Right hindlimb (tissue), 1 donor: ENCODE data around the gene MID1IP1.

Experiments
- DNase-seq: peaks from one replicate; pipeline ENCODE4 v3.0.0-alpha.2; 2018

The MID1IP1 gene, protein sequence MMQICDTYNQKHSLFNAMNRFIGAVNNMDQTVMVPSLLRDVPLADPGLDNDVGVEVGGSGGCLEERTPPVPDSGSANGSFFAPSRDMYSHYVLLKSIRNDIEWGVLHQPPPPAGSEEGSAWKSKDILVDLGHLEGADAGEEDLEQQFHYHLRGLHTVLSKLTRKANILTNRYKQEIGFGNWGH

DNA sequence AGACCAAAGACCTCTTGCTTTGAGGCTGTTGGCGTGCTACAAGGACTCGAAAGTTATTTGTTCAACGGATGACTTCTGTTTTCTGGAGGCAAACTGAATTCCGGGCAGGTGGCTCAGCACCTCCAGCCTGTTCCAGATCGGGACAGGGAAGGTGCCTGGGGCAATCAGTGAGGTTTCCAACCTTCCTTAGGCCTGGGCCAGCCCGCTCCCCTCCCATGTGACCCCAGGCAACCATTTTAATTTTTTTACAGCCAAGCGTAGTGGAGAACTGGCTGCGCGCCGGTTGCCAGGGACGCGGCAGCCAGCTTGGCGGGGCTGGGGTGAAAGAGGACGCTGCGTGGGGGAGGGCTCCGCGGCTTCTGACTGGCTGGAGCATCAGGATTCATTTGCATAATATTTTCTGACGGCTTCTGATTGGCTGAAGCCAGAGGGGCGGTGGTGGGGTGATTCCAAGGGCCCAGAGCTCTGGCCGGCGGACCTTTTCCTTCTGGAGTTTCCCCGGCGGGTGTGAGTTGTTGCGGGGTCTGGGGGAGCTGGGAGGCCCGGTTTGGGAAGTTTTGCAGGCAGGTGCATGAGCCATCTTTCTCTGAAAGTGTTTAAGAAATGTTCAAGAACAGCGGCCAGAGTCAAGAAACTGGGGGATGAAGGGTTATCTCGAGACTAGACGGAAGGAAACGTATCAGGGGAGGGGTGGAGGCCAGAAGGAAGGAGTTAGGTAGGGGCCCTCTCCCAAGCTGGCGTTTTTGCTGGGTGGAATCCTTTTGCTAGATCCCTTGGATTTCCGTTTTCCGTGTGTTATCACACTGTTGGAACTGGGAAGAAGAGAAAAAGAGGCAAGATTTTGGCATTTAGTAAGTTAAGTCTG lies at the start of gene MID1IP1:
Gene MID1IP1, plus strand, starts transcription at position 479 of the 865 bp plus-strand sequence. CDS start 3,488 bp downstream, outside the sequence.
- peak; percentile 94 for DNase-seq

DNA sequence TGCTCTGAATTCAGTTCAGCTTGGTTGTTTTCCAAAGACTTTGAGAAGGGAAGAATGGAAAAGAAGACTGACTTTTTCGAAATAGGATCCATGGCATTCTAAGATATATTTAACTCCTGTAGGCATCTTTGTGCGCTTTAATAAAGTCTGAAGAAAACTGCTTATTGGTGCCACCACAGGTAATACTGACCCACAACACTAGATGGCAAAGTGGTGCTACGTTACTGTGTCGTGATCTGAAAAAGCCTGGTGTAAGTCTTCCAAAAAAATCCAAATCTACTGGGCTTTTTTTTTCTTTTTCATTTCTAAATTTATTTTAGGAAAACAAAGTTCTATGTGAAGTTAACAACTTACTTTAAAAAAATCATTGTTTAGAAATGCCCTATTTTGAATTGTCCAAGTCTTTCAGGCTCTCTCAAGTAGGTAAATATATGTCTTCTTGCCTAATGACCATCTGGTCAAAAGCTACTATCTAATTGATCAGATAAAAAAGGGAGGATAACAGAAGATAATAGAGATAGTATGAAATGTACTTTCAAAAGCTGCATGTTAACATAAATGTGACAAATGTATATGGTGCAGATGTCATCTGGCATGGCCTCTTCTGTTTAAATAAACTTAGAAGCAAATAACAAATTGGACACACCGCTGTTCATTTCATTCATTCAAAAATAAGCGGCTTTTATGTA lies 47.0 kb upstream of the MID1IP1 start:
- DNase-seq, result peak; percentile 55

DNA sequence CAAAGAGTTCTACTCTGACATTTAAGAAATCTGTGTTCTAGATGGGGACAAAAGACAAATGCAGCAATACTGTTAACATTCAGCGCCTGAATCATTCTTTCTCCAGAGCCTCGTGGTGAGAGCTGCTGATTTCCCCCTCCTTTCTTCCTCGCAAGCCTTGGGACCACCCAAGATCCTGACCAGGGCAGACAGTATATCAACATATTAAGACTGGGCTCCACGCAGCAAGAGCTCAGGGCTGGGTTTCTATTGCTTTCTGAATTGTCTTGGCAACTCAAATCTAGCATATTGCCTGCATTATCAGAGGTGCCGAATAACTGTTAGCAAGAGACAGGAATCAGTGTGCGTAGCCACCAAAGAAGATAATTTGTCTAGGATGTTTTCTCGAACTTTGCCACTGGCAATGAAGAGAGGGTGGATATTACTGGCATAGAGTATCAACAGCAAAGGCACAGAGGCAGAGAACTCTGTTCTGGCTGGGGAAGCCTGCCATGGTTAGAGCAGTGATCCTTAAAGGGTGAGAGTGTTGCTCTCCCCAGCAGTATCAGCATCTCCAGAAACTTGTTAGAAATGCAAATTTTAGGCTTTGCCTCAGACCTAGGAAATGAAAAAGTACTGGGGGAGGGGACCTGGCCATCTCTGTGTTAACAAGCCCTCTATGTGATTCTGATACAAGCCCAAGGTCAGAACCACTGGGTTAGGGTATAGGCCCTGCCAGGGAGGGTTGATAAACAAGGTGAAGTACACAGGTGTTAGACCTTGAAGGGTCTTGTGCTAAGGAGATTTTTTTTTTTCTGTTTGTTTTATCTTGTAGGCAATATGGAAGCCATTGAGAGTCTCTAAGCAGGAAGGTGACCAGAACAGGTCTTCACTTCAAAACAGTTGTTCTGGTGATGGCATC lies 46.2 kb upstream of the MID1IP1 start:
- DNase-seq, result no peak

DNA sequence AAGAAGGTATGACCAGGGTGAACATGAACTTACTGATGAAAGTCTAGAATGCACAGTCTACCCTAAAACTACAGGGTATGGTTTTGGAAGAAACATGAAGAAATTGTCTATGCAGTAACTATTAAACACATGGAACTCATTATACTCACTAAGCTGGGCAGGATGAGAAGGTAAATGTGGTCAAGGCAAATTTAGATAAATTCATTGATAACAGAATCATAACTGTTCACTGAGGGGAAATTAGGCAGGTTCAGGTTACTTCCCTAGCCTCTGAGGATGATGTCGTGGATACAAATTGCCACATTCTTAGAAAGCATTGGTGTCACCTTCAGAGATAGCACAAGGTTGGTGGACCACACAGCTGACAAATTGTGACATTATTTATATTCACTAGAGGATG lies 40.4 kb upstream of the MID1IP1 start:
- no peak for DNase-seq

DNA sequence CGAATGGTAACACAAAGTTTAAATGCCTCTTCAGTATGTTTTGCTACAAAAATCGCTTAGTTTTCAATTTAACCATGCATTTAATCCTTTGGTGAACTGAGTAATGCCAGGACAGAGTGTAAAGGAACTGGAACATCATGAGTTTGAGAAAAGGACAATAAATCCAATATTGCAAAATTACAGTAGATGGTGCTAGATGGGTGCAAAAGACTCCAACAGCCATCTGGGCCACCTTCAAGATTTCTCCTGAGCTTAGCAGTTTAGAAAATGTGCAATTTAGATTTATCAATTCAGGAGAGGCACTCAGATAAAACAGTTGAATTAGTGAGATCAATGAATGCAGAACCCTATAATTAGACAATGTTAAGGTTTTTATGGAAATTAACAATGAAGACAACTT lies 33.2 kb upstream of the MID1IP1 start:
- DNase-seq, result no peak

DNA sequence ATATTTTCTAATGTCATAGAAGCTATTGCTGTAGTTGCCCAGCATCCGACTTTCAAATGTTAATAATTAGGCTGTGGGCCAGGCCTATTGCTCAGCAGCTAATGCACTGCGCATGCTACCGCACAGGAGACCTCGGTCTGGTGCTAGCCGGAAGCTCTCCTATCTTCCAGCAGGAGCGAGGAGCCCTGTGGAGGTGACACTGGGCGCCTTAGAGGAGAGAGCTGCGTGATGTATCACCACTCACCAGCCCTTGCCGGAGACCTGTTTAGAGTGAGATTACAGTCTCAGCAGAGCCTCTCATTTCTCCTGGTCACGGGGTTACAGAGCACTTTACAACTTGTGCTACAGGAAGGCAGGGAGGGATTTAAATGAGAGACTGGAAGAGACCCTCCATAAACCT lies 31.1 kb upstream of the MID1IP1 start:
- no peak for DNase-seq

DNA sequence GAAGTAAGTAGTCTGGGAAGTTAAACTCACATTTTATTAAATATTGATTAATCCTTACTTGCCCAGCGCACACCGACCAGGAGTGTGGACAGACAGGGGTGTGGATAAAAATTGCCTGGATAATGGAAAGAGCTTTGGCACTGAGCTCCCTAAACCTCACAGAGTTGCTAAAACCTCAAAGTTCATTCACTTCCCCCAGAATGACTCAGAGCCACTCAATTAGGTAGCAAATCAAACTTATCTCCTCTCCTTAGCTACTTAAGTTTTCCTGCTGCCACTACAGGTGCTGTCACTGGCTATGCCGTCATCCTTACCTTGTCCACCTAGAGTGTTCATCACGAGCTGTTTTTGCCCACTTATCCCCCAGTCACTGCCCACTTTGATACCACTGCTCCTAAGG lies 27.0 kb upstream of the MID1IP1 start:
- DNase-seq, result no peak

DNA sequence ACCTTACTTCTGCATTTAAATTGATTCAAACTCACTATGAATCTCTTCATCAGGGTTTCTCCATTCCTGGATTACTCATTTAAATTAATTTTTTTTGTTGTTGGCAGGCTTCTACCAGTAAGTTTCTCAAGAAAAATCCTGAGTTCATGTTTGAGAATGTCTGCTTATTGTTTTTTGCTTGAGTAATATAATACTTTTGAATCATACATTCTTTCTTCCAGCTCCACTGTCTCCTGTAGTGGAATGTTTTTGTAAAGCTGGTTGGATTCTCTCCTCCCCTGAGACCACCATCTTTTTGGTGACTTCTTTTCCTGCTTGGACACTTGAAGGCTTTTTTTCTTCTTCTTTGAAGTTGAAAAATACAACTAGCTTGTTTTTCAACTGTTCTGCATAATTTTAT lies 4.3 kb upstream of the MID1IP1 start:
- no peak for DNase-seq

DNA sequence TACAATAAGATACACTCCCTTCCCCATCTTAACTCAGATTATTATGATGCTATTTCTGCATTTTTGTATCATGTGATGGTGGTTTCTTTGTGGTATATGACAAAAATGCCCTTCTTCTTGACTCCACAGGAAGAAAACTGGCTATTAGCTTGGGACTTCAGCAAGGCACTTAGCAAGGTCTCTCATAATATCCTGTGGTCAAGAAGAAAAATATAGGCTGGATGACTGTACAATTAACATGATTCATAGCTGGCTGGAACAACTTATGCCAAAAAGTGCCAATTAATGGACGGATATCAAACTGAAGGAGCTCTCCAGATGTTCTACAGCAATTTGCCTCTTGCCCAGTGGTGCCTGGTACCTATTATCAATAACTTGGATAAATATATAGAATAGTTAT lies 2.3 kb upstream of the MID1IP1 start:
- no peak for DNase-seq

DNA sequence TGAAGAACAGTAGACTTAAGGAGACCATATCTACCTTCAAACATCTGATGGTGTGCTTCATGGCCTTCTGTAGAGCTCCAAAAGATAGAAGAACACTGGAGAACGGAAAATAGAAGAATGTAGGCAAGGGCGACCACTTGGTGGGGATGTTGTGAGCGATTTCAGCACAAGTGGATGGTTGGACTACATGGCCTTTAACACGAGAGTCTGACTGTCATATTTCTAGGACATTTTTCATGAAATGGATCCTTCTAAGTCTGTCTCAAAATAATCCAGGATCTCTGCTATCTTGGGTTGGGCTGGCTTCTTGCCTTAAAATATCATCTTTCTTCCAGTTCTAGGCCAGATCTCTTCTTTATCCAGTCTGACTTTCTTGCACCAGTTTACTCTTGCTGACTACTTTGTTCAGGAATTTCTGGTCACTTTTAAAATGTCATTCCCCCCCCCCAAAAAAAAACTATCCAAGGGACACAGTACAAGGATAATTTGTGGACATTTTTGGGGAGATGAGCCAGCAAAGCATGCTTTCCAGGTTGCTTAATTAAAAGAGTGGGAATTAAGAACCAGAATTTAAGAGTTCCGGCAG lies 1.2 kb upstream of the MID1IP1 start:
- no peak for DNase-seq

DNA sequence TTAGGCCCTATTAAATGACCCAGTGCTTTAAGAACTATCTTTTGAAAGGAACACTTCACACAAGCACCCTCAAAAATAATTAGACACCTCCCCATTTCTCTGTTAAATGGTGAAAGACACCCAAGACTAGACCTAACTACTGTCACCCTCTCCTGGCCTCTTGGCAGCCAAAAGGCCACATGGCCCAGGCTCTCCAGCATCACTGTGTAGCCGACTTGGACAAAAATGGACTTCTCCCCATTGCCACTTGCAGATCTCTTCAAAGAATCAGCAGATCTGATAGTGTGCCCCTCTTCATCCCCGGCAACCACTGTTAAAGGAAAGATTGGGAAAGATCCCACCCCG lies 2.0 kb downstream of the MID1IP1 start:
- DNase-seq, result no peak

DNA sequence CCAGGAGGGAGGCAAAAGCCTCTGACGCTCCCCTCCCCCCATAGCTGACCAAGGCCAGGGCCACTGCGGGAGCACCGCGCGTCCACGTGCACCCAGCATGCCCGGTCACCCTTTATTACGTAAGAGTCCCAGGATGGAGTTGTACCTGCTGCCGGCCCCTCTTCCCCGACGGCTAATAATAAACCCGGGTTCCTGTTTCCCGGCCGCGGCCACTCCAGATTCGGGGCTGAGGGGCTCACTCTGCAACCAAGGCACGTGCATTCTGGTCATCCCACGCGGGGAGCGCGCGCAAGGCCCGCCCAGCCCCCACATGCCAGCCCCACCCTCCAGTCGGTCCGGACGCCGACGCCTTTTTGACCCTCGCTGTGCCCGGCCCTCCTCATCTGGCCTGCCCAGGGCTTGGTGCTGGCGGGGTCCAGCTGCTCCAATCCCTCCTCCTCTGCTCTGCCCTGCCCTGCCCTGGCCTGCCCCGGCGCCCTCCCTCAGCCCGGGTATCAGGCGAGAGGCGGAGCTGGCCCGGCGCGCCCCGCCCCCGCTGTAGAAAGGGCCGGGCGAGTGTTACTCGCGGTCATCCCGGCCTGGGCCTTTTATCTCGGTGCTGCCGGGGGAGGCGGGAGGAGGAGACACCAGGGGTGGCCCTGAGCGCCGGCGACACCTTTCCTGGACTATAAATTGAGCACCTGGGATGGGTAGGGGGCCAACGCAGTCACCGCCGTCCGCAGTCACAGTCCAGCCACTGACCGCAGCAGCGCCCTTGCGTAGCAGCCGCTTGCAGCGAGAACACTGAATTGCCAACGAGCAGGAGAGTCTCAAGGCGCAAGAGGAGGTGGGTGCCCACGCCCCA lies 2.6 kb downstream of the MID1IP1 start:
- peak; percentile 82 for DNase-seq

DNA sequence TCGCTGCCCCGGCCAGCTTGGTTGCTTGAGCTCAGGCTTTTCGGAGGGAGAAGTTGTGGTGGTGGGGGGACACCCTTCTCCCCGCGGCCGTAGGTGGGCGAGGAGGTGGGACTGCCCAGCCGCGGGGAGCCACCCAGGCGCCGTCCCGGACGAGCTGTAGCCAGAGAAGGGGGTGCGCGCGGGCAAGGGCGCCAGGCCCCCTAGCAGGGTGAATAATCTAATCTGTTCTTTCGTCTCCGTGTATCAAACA lies 3.1 kb downstream of the MID1IP1 start:
- DNase-seq, result no peak

DNA sequence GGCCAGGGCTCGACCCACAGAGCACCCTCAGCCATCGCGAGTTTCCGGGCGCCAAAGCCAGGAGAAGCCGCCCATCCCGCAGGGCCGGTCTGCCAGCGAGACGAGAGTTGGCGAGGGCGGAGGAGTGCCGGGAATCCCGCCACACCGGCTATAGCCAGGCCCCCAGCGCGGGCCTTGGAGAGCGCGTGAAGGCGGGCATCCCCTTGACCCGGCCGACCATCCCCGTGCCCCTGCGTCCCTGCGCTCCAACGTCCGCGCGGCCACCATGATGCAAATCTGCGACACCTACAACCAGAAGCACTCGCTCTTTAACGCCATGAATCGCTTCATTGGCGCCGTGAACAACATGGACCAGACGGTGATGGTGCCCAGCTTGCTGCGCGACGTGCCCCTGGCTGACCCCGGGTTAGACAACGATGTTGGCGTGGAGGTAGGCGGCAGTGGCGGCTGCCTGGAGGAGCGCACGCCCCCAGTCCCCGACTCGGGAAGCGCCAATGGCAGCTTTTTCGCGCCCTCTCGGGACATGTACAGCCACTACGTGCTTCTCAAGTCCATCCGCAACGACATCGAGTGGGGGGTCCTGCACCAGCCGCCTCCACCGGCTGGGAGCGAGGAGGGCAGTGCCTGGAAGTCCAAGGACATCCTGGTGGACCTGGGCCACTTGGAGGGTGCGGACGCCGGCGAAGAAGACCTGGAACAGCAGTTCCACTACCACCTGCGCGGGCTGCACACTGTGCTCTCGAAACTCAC lies 3.6 kb downstream of the MID1IP1 start:
- peak; percentile 42 for DNase-seq

DNA sequence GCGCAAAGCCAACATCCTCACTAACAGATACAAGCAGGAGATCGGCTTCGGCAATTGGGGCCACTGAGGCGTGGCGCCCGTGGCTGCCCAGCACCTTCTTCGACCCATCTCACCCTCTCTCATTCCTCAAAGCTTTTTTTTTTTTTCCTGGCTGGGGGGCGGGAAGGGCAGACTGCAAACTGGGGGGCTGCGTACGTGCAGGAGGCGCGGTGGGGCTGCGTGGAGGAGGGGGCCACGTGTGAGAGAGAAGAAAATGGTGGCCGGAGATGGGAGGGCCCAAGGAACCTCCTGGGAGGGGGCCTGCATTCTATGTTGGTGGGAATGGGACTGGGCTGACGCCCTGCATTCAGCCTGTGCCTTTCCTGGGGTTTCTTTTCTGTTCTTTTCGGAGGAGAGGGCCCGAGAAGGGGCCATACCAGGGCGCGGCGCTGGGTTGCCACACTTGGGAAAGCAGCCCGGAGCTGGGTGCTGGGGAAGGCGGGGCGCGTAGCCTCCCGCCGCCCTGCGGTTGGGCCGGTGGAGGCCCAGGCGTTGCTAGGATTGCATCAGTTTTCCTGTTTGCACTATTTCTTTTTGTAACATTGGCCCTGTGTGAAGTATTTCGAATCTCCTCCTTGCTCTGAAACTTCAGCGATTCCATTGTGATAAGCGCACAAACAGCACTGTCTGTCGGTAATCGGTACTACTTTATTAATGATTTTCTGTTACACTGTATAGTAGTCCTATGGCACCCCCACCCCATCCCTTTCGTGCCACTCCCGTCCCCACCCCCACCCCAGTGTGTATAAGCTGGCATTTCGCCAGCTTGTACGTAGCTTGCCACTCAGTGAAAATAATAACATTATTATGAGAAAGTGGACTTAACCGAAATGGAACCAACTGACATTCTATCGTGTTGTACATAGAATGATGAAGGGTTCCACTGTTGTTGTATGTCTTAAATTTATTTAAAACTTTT lies 4.5 kb downstream of the MID1IP1 start:
- peak; percentile 67 for DNase-seq

DNA sequence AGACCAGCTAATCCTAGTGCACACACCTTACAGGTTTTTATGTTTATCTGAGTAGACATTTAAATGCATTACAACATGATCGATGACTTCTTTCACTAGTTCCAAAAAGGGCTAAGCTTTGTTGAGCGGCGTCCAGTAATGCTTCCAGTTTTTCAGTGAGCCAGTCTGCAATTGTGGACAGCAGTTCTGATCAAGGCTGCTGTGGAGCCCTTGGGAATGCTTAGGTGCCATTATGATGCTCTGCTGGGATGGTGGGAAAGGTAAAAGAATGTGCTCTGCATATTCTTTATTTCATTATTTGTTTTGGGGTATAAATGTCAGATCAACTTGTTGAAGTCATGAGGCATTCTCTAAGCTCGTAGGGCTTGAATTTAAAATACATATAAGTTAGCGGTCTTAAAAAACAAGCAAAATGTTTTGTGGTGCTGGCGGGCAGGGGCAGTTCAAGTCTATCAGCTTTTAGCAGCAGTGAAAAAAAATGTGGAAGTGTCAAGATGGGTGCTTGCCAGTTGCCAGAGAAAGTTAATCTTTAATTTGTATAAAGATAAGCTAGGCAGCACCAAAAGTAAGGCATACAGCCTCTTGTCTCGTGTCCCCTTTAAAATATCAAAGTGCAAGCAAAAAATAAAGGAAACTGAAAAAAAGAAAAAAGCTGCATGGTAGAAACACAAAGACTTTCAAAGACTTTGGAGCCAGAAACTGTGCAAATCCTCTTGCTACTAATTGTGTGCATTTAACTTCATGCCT lies 5.8 kb downstream of the MID1IP1 start:
- no peak for DNase-seq

DNA sequence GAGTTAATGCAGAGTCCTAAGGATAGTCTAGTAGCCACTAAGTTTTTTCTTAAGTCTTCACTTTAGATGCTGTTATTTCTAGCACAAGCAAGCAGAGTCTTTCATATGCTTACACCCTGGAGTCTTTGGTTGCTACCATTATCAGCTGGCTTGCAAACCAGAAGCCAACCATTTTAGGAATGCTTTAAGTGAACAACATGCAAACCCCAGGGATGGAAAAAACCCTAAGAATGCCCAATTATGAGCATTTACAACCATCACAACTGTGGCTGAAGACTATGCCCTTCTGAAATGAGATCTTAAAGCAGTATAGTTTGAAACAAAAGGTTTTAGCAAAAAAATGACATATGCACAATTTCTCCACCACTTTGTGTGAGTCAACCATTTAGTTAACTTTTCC lies 6.6 kb downstream of the MID1IP1 start:
- DNase-seq, result no peak

DNA sequence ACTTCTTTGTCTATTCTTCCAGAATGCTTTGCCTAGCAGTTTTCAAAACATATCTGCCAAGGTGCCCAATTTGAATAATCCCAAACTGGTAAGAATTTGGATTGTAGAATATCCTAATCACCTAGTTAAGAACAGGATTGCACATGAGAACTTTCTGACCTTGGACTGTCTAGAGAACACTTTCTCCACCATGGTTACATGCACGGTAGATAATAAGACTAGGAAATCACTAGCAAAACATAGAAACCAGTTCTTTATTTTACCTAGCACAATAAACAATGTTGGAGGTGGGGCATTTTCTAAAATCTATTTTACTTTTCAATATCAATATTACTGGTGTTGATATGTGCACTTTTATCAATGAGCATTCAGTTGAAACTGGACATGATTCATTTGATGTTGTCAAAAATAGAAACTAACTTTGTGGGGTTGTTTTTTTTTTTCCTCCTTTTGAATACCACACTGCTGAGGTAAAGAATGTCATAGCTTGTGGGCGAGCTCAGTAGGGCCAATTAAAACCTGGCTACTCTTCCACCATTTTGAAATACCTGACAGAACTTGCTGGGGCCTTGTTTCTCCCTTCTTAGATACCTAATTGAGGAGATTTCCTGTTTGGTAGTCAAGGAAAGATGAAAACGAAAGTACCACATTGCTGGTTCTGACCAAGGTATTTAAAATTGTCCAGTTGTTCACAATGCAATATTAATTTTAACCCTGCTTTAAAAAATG lies 10.4 kb downstream of the MID1IP1 start:
- no peak for DNase-seq
